Fibroblast of pulmonary artery (primary cell): ENCODE data around the gene DUSP18.
A peak's percentile ranks its signal among the peaks of the same experiment; 100 is the strongest.

Source experiments
- DNase-seq: peaks from one replicate; pipeline ENCODE4 v3.0.0-alpha.2; 2010; ENCODE audit warnings: low read depth
- H3K4me3 ChIP-seq: replicated peaks from 2 replicates; pipeline ENCODE4 v1.5.1; 2011; ENCODE audit warnings: low read depth, mild to moderate bottlenecking, control low read depth, low read length, moderate library complexity
- CTCF ChIP-seq: IDR thresholded peaks from 2 replicates; pipeline ENCODE4 v1.5.1; 2011; ENCODE audit warnings: mild to moderate bottlenecking, control low read depth, low read length, inconsistent platforms; ENCODE audit errors: missing control alignments

The DUSP18 gene

GRCh38 chr22:30649430-30650007 lies 18.2 kb downstream of the DUSP18 start:
- TF ChIP-seq CTCF: no peak
- DNase-seq: peak; percentile 66
- no peak overlapping the region for H3K4me3 ChIP-seq

DNA sequence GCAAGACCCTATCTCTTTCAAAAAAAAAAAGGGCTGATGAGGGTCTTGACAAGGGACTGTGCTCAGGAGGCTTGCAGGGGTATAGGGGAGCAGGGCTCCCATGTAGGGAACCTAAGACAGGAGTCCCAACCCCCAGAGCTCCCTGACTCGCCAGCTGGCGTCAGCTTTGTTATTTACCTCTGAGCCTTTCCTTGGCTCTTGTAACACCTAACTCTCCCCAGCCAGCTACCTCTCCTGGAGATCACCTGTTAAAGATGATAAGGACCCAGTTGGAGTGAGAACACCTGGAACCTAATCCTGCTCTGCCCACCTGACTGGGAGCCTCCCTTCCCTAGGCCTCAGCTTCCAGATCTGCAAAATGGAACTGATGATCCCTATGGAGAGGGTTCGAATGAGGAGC lies 18.9 kb downstream of the DUSP18 start:
- no peak for TF ChIP-seq CTCF
- no peak for DNase-seq
- no peak overlapping the region for H3K4me3 ChIP-seq

- H3K4me3 ChIP-seq: no peak overlapping the region
- no peak for TF ChIP-seq CTCF
- no peak for DNase-seq
Observed at GRCh38 chr22:30647536-30647935, 20.1 kb downstream of the DUSP18 start.

DNA sequence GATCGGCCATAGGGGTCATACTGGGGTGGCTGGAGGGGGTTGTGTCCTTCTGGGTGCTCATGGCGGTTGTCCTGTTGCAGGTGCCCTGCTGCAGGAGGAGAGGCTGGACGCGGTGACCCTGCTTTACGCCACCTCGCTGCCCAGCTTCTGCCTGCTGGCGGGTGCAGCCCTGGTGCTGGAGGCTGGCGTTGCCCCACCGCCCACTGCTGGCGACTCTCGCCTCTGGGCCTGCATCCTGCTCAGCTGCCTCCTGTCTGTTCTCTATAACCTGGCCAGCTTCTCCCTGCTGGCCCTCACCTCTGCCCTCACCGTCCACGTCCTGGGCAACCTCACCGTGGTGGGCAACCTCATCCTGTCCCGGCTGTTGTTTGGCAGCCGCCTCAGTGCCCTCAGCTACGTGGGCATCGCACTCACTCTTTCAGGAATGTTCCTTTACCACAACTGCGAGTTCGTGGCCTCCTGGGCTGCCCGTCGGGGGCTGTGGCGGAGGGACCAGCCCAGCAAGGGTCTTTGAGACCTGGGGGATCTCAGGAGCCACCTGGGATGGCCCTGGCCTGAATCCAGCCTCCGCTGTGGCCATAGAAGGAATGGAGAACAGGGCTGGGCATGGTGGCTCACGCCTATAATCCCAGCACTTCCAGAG lies 21.0 kb downstream of the DUSP18 start:
- no peak overlapping the region for H3K4me3 ChIP-seq
- no peak for DNase-seq
- TF ChIP-seq CTCF: no peak

DNA sequence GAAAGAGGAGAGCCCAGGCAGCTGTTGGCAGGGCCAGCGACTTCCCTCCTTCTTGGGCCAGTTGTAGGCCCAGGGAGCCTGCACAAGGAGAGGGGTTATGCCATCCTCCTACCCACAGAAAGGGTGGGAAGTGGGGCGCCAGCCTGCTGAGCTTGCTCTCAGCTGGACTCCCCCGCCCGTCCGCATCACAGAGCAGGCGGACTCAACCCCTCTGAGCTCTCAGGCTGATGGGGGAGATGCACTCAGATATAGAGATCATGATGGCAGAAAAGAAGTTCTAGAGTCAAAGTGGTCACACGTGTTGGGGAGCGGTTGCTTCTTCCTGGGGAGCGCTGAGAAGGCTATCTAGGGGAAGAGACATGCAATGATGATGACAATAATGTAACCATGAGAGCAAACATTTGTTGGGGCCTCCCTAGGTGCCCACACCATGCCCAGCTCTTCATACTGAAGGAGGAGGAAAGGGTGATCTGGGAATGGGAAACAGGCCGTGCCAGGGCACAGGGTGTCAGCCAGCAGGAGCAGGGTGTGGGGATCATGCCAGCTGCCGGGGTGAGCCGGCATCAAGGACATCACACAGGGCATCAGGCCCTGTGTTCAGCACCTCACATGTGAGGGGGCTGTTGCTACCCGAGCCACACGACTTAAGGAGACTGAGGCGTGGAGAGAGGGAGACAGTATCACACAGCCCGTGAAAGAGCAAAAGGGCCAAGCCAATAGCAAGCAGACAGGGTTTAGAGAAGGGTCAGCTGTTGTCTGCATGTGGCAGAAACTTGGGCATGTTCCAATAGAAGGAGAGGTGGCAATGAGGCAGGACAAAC lies 24.4 kb downstream of the DUSP18 start:
- TF ChIP-seq CTCF: no peak
- DNase-seq: no peak
- H3K4me3 ChIP-seq: no peak overlapping the region

DNA sequence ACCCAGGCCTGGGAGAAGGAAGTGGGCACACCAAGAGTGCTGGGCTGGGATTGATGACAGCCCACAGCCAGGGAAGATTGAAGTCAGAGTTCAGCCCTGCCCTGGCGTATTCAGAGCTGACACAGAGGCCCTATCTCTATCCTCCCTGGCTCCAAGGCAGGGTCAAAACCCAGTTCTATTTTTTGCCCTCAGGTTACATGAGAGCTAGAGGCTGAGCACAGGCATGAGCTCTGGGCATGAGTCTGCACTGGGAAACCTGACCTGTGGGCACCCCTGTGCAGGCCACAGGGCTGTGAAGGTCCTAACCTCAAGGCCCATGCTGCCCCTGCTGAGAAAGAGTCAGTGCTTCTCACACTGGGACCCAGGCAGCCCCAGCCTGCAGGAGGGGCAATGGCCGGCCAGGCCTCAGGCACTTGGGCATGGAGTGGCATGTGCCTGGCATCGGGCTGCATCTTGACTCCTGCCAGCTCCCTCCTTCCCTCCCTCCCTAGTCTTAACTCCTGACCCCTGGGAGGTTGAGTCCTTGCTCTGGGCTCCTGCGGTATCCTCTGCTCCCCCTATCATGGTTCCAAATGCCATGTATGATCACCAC lies 26.7 kb downstream of the DUSP18 start:
- no peak overlapping the region for H3K4me3 ChIP-seq
- no peak for DNase-seq
- TF ChIP-seq CTCF: no peak
